ENCODE data around the gene ST3GAL3.

- TF ChIP-seq CTCF (IDR thresholded peaks at IDR 0.05; ENCODE audit: poor library complexity) (no peak), EZH2 (IDR thresholded peaks at IDR 0.05; ENCODE audit: borderline replicate concordance) (no peak), EZH2phosphoT487 (IDR thresholded peaks at IDR 0.05; ENCODE audit: low read depth, severe bottlenecking, unreplicated experiment) (no peak)
Measured at GRCh38 chr1:43938383-43938782, 231.0 kb downstream of the ST3GAL3 start.

All from hepatocyte (in vitro differentiated cells).